HepG2 (cell line): ENCODE results near the gene GNAI2. TPM values are rescaled to one million over a fixed set of nuclear protein-coding genes. Genes with fewer than 3 reads are reported as not detected.
A peak's percentile ranks its signal among the peaks of the same experiment; 100 is the strongest.

Experiments
- ATAD3A ChIP-seq: sonication (generic); formaldehyde crosslinking; IDR thresholded peaks from 2 replicates; pipeline ENCODE4 v1.4.0; 2020; ENCODE audit warnings: missing genetic modification reagents
- ATF3 ChIP-seq: sonication (generic); formaldehyde crosslinking; IDR thresholded peaks from 2 replicates; pipeline ENCODE4 v1.4.0; 2020; ENCODE audit warnings: missing genetic modification reagents
- ATF6 ChIP-seq: sonication (generic); formaldehyde crosslinking; conservative IDR thresholded peaks from 2 replicates; pipeline ENCODE4 v1.4.0; 2020; ENCODE audit warnings: missing genetic modification reagents
- FOXA1 ChIP-seq, 2 experiments: fragments of 450-650 bp in 1 of 2; sonication (generic) in 1 of 2; formaldehyde crosslinking in 1 of 2; IDR thresholded peaks; 2 replicates each; pipeline versions ENCODE4 v1.4.0 to v1.6.1; 2016 to 2020; ENCODE audit warnings: missing genetic modification reagents in 1 of 2
- FOXK1 ChIP-seq: sonication (generic); formaldehyde crosslinking; IDR thresholded peaks from 2 replicates; pipeline ENCODE4 v1.4.0; 2020; ENCODE audit warnings: low read depth, missing genetic modification reagents, borderline replicate concordance
- FOXO4 ChIP-seq: sonication (generic); formaldehyde crosslinking; conservative IDR thresholded peaks from 2 replicates; pipeline ENCODE4 v1.8.1; 2023; ENCODE audit warnings: missing genetic modification reagents
- HNRNPH1 ChIP-seq: fragments of 200-400 bp; formaldehyde crosslinking; optimal IDR thresholded peaks from 2 replicates; pipeline ENCODE3; 2017; ENCODE audit warnings: mild to moderate bottlenecking, low read depth, low read length
- NAIF1 ChIP-seq: sonication (generic); formaldehyde crosslinking; IDR thresholded peaks from 2 replicates; pipeline ENCODE4 v1.5.0; 2020; ENCODE audit warnings: mild to moderate bottlenecking, missing genetic modification reagents, borderline replicate concordance
- NFE2L1 ChIP-seq: sonication (generic); formaldehyde crosslinking; IDR thresholded peaks from 2 replicates; pipeline ENCODE4 v1.4.0; 2020; ENCODE audit warnings: missing genetic modification reagents, mild to moderate bottlenecking, borderline replicate concordance
- NKX3-1 ChIP-seq: sonication (generic); formaldehyde crosslinking; IDR thresholded peaks from 2 replicates; pipeline ENCODE4 v1.5.0; 2020; ENCODE audit warnings: missing genetic modification reagents
- PCBP1 ChIP-seq: fragments of 200-400 bp; formaldehyde crosslinking; IDR thresholded peaks from 2 replicates; pipeline ENCODE4 v1.6.1; 2017; ENCODE audit warnings: mild to moderate bottlenecking, low read depth, low read length, borderline replicate concordance
- RNF2 ChIP-seq: fragments of 450-650 bp; conservative IDR thresholded peaks from 2 replicates; pipeline ENCODE4 v1.6.1; 2016; ENCODE audit warnings: low read depth
- SOX13 ChIP-seq, 3 experiments: fragments of 450-650 bp in 1 of 3; sonication (generic) in 1 of 3; formaldehyde crosslinking in 1 of 3; IDR thresholded peaks in 2 of 3; conservative IDR thresholded peaks in 1 of 3; 2 replicates each; pipeline versions ENCODE4 v1.5.0 to v1.6.1; 2016 to 2020; ENCODE audit warnings: antibody characterized with exemption in 1 of 3, mild to moderate bottlenecking in 1 of 3, missing compliant biosample characterization in 1 of 3, missing genetic modification reagents in 1 of 3, moderate library complexity in 1 of 3
- TCF7L2 ChIP-seq: IDR thresholded peaks from 2 replicates; pipeline ENCODE4 v1.6.1; 2011; ENCODE audit warnings: mild to moderate bottlenecking, low read depth, low read length, moderate library complexity
- TEAD3 ChIP-seq: optimal IDR thresholded peaks from 2 replicates; pipeline ENCODE3; 2016; ENCODE audit warnings: borderline replicate concordance
- TGIF2 ChIP-seq: IDR thresholded peaks from 2 replicates; pipeline ENCODE4 v1.6.1; 2016; ENCODE audit warnings: control low read depth, missing compliant biosample characterization
- THYN1 ChIP-seq: sonication (generic); formaldehyde crosslinking; IDR thresholded peaks from 2 replicates; pipeline ENCODE4 v1.8.1; 2023; ENCODE audit warnings: low read depth, mild to moderate bottlenecking, moderate library complexity, missing genetic modification reagents, borderline replicate concordance
- ZBTB38 ChIP-seq: sonication (generic); formaldehyde crosslinking; IDR thresholded peaks from 2 replicates; pipeline ENCODE4 v1.5.1; 2020; ENCODE audit warnings: mild to moderate bottlenecking, missing genetic modification reagents
- ZFYVE20 ChIP-seq: sonication (generic); formaldehyde crosslinking; IDR thresholded peaks from 2 replicates; pipeline ENCODE4 v1.8.0; 2023; ENCODE audit warnings: low read depth, mild to moderate bottlenecking, moderate library complexity, missing genetic modification reagents, borderline replicate concordance
- ZNF274 ChIP-seq: sonication (generic); formaldehyde crosslinking; IDR thresholded peaks from 2 replicates; pipeline ENCODE4 v1.5.1; 2020; ENCODE audit warnings: mild to moderate bottlenecking, missing genetic modification reagents
- ZNF335 ChIP-seq: sonication (generic); formaldehyde crosslinking; IDR thresholded peaks from 2 replicates; pipeline ENCODE4 v1.4.0; 2020; ENCODE audit warnings: missing genetic modification reagents
- ZNF382 ChIP-seq: sonication (generic); formaldehyde crosslinking; IDR thresholded peaks from 2 replicates; pipeline ENCODE4 v1.5.0; 2020; ENCODE audit warnings: missing genetic modification reagents, mild to moderate bottlenecking, borderline replicate concordance
- ZNF709 ChIP-seq: sonication (generic); formaldehyde crosslinking; IDR thresholded peaks from 2 replicates; pipeline ENCODE4 v1.5.0; 2020; ENCODE audit warnings: mild to moderate bottlenecking, missing genetic modification reagents
- ZNF775 ChIP-seq: sonication (generic); formaldehyde crosslinking; IDR thresholded peaks from 2 replicates; pipeline ENCODE4 v1.4.0; 2020; ENCODE audit warnings: missing genetic modification reagents, mild to moderate bottlenecking, moderate library complexity, borderline replicate concordance
- polyA plus RNA-seq, 8 experiments: library from polyadenylated mRNA; depleted of rRNA in 3 of 8; stranded (reverse) in 7 of 8; unstranded in 1 of 8; fragments of >200 nt; fragmentation: Illumina TruSeq in 4 of 8; extraction: Trizol in 4 of 8; gene quantifications; 2 replicates each; pipeline versions ENCODE4 v1.2.1 to v1.2.3, GENCODE V29; 2011 to 2016; ENCODE audit warnings: low read depth in 4 of 8, missing spikeins in 1 of 8, mixed read lengths in 1 of 8; ENCODE audit not compliant: insufficient read depth in 1 of 8
- total RNA-seq, 5 experiments: library from RNA; depleted of rRNA; stranded (reverse); fragments of >200 nt; fragmentation: Illumina TruSeq; extraction: Trizol; gene quantifications; 2 replicates each; pipeline ENCODE4 v1.2.3, GENCODE V29; 2016; ENCODE audit warnings: low read depth in 1 of 5

Gene GNAI2
- total and polyA plus RNA-seq, 2 of the 13 experiments (the other 11 are each of a cell fraction or from before 2014, with no cell fraction given) = 51.1 to 66.2 TPM

DNA sequence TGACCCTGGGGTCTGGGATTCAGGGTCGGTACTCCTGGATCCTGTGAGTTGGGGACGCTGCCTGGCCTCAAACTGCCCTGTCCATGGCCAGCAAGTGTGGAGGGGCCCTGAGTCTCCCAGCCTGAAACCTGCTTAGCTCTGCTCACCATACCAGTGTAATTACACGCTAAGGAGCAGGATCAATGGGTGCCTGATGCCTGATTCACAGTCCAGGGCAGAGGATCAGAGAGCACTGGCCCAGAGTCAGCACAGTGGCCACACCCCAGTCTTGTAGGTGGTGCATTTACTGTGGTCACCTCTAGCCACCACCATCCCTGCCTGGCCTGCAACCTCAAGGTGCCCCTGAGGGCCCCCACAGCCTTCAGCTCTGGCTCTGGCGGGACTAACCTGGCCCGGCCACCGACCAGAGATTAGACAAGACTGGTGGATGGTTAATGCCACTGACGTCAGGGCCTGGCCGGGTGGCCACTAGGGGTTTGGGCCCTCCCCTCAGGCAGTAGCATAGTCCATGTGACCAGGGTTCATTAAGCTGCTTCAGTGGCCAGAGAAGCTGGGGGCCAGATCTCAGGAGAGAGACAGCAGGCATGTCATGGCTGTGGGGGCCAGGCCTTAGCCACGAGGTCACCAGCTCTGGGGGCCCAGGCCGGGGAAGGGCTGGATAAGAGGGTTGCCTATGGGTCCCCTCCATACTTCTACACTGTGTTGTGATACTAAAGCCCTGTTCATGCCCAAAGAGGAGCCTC lies 34.3 kb upstream of the GNAI2 start (continued):
- TF ChIP-seq ATF6 (CRISPR knock-in tag) (no peak), ZNF382 (CRISPR knock-in tag) (no peak), HNRNPH1 (no peak), NKX3-1 (CRISPR knock-in tag) (peak; percentile 52; the same call in 1 of the 2 replicates), NFE2L1 (CRISPR knock-in tag) (no peak), THYN1 (CRISPR knock-in tag) (no peak), FOXO4 (CRISPR knock-in tag) (no peak), TCF7L2 (no peak), ZNF775 (CRISPR knock-in tag) (no peak), TGIF2 (CRISPR knock-in tag) (0 out of 2 replicates have a peak, but pooled peaks have one; percentile 84), ZNF335 (CRISPR knock-in tag) (no peak), ZNF274 (CRISPR knock-in tag) (0 out of 2 replicates have a peak, but pooled peaks have one; percentile 24), ZBTB38 (0 out of 2 replicates have a peak, but pooled peaks have one; percentile 47), ZNF709 (CRISPR knock-in tag) (no peak), FOXA1 (IDR thresholded peaks at IDR 0.05) (no peak), FOXA1 (CRISPR knock-in tag; IDR thresholded peaks at IDR 0.05) (no peak), RNF2 (no peak), SOX13 (IDR thresholded peaks at IDR 0.05) (no peak), SOX13 (CRISPR knock-in tag; conservative IDR thresholded peaks at IDR 0.05 in 1 of 2, IDR thresholded peaks at IDR 0.05 in 1 of 2) (peak in 1 of 2 experiments; percentile 14; a peak in 1 of 4 replicates), PCBP1 (0 out of 2 replicates have a peak, but pooled peaks have one; percentile 31), ZFYVE20 (CRISPR knock-in tag) (no peak), NAIF1 (CRISPR knock-in tag) (no peak), ATAD3A (CRISPR knock-in tag) (0 out of 2 replicates have a peak, but pooled peaks have one; percentile 27), TEAD3 (peak; percentile 40), FOXK1 (CRISPR knock-in tag) (no peak), ATF3 (CRISPR knock-in tag) (no peak)
